Fibroblast of the aortic adventitia (primary cell): ENCODE data around the gene CAMTA1. TPM values are rescaled to one million over a fixed set of nuclear protein-coding genes. Genes with fewer than 3 reads are reported as not detected.

Experiments used
- DNase-seq: peaks from one replicate; pipeline ENCODE4 v3.0.0-alpha.2; 2010; ENCODE audit warnings: low read depth
- H3K4me3 ChIP-seq: 2 replicates; pipeline ENCODE4 v1.5.1; 2011; ENCODE audit warnings: low read depth, mild to moderate bottlenecking, control low read depth, low read length, moderate library complexity
- CTCF ChIP-seq: IDR thresholded peaks from 2 replicates; pipeline ENCODE4 v1.5.1; 2011; ENCODE audit warnings: mild to moderate bottlenecking, low read length, control low read depth, inconsistent platforms; ENCODE audit not compliant: insufficient read depth
- total RNA-seq: library from RNA; depleted of rRNA; stranded (reverse); fragments of >200 nt; gene quantifications from 2 replicates; pipeline ENCODE4 v1.2.3, GENCODE V29; 2012; ENCODE audit warnings: low replicate concordance

CAMTA1 gene
- total RNA-seq, 1 donor = 91.9 TPM

GRCh38 chr1:7348073-7348472, 562.8 kb downstream of the CAMTA1 start:
- H3K4me3 ChIP-seq = no peak overlapping the region
- no peak for TF ChIP-seq CTCF

GRCh38 chr1:7348580-7348979, 563.3 kb downstream of the CAMTA1 start:
- TF ChIP-seq CTCF = no peak
- no peak for DNase-seq

More at GRCh38 chr1:7348073-7348472, 562.8 kb downstream of the CAMTA1 start:
- DNase-seq = no peak

GRCh38 chr1:7350804-7351203, 565.5 kb downstream of the CAMTA1 start:
- no peak overlapping the region for H3K4me3 ChIP-seq
- no peak for DNase-seq
- no peak for TF ChIP-seq CTCF

More at GRCh38 chr1:7348580-7348979, 563.3 kb downstream of the CAMTA1 start:
- H3K4me3 ChIP-seq = no peak overlapping the region

- H3K4me3 ChIP-seq = no peak overlapping the region
- no peak for DNase-seq
- TF ChIP-seq CTCF = no peak
These were observed 566.4 kb downstream of the CAMTA1 start for GRCh38 chr1:7351649-7352048.

- DNase-seq = no peak
- no peak for TF ChIP-seq CTCF
- H3K4me3 ChIP-seq = no peak overlapping the region
These were observed 567.1 kb downstream of the CAMTA1 start for GRCh38 chr1:7352364-7352763.

GRCh38 chr1:7352974-7353373, 567.7 kb downstream of the CAMTA1 start:
- H3K4me3 ChIP-seq = no peak overlapping the region
- no peak for DNase-seq
- no peak for TF ChIP-seq CTCF

- no peak for TF ChIP-seq CTCF
- H3K4me3 ChIP-seq = no peak overlapping the region
- no peak for DNase-seq
These were observed 570.4 kb downstream of the CAMTA1 start for GRCh38 chr1:7355646-7356045.
